Measurements from ENCODE around the gene EFHC1.

DNA sequence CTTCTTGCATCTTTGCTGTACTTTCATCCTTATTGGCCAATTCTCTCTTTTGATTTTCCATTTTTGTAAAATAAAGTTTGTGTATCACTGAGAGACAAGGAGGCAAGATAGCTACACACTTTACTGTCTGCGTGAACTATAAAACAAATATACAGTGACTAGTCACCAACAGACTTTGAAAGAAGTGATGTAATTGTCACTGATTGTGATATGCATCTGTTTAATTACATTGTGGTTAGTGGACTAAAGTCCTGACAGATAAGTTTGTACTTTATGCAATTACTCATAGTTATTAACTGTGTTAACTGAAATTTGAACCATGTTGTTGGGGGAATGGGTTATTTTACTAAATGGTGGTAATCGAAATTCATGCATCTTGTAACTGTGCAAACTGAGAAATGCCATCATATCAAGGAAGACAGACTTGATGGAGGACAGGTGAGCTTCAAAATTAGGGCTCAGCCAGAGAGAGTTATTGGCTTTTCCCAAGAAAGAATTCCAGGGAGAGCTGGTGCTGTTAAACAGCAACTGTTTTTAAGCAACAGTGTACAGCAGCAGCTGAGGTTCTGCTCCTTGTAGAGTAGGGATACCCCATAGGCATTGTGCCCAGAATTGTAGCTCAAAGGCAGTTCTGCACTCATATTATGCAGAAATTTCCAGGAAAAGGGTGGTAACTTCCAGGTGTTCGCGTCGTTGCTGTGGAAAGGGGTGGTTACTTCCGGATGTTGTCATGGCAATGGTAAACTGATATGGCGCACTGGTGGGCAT, 62.9 kb downstream of the EFHC1 start:
- TF ChIP-seq, protein P1, sequence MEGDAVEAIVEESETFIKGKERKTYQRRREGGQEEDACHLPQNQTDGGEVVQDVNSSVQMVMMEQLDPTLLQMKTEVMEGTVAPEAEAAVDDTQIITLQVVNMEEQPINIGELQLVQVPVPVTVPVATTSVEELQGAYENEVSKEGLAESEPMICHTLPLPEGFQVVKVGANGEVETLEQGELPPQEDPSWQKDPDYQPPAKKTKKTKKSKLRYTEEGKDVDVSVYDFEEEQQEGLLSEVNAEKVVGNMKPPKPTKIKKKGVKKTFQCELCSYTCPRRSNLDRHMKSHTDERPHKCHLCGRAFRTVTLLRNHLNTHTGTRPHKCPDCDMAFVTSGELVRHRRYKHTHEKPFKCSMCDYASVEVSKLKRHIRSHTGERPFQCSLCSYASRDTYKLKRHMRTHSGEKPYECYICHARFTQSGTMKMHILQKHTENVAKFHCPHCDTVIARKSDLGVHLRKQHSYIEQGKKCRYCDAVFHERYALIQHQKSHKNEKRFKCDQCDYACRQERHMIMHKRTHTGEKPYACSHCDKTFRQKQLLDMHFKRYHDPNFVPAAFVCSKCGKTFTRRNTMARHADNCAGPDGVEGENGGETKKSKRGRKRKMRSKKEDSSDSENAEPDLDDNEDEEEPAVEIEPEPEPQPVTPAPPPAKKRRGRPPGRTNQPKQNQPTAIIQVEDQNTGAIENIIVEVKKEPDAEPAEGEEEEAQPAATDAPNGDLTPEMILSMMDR (IDR thresholded peaks at IDR 0.05; ENCODE audit: low read depth, low read length, missing input control) = no peak
- TF ChIP-seq RAD21 (IDR thresholded peaks at IDR 0.05) (no peak), RXRA (IDR thresholded peaks at IDR 0.05) (no peak), EGR1 (IDR thresholded peaks at IDR 0.05; ENCODE audit: low read depth in 2 of 2) (no peak), TAF1 (conservative IDR thresholded peaks at IDR 0.05) (no peak), GABPA (IDR thresholded peaks at IDR 0.05 in 1 of 2, conservative IDR thresholded peaks at IDR 0.05 in 1 of 2) (no peak), YY1 (IDR thresholded peaks at IDR 0.05) (no peak)
- TF ChIP-seq, protein P2, sequence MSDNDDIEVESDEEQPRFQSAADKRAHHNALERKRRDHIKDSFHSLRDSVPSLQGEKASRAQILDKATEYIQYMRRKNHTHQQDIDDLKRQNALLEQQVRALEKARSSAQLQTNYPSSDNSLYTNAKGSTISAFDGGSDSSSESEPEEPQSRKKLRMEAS (IDR thresholded peaks at IDR 0.05) = no peak
- TF ChIP-seq, protein P3, sequence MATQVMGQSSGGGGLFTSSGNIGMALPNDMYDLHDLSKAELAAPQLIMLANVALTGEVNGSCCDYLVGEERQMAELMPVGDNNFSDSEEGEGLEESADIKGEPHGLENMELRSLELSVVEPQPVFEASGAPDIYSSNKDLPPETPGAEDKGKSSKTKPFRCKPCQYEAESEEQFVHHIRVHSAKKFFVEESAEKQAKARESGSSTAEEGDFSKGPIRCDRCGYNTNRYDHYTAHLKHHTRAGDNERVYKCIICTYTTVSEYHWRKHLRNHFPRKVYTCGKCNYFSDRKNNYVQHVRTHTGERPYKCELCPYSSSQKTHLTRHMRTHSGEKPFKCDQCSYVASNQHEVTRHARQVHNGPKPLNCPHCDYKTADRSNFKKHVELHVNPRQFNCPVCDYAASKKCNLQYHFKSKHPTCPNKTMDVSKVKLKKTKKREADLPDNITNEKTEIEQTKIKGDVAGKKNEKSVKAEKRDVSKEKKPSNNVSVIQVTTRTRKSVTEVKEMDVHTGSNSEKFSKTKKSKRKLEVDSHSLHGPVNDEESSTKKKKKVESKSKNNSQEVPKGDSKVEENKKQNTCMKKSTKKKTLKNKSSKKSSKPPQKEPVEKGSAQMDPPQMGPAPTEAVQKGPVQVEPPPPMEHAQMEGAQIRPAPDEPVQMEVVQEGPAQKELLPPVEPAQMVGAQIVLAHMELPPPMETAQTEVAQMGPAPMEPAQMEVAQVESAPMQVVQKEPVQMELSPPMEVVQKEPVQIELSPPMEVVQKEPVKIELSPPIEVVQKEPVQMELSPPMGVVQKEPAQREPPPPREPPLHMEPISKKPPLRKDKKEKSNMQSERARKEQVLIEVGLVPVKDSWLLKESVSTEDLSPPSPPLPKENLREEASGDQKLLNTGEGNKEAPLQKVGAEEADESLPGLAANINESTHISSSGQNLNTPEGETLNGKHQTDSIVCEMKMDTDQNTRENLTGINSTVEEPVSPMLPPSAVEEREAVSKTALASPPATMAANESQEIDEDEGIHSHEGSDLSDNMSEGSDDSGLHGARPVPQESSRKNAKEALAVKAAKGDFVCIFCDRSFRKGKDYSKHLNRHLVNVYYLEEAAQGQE (IDR thresholded peaks at IDR 0.05) = no peak
